Measurements from ENCODE around the gene AZI2.

The AZI2 gene

GRCh38 chr3:28348629-28349468 lies at the start of gene AZI2, which contains the start of gene ZCWPW2 (continued):
- TF ChIP-seq, protein P1, sequence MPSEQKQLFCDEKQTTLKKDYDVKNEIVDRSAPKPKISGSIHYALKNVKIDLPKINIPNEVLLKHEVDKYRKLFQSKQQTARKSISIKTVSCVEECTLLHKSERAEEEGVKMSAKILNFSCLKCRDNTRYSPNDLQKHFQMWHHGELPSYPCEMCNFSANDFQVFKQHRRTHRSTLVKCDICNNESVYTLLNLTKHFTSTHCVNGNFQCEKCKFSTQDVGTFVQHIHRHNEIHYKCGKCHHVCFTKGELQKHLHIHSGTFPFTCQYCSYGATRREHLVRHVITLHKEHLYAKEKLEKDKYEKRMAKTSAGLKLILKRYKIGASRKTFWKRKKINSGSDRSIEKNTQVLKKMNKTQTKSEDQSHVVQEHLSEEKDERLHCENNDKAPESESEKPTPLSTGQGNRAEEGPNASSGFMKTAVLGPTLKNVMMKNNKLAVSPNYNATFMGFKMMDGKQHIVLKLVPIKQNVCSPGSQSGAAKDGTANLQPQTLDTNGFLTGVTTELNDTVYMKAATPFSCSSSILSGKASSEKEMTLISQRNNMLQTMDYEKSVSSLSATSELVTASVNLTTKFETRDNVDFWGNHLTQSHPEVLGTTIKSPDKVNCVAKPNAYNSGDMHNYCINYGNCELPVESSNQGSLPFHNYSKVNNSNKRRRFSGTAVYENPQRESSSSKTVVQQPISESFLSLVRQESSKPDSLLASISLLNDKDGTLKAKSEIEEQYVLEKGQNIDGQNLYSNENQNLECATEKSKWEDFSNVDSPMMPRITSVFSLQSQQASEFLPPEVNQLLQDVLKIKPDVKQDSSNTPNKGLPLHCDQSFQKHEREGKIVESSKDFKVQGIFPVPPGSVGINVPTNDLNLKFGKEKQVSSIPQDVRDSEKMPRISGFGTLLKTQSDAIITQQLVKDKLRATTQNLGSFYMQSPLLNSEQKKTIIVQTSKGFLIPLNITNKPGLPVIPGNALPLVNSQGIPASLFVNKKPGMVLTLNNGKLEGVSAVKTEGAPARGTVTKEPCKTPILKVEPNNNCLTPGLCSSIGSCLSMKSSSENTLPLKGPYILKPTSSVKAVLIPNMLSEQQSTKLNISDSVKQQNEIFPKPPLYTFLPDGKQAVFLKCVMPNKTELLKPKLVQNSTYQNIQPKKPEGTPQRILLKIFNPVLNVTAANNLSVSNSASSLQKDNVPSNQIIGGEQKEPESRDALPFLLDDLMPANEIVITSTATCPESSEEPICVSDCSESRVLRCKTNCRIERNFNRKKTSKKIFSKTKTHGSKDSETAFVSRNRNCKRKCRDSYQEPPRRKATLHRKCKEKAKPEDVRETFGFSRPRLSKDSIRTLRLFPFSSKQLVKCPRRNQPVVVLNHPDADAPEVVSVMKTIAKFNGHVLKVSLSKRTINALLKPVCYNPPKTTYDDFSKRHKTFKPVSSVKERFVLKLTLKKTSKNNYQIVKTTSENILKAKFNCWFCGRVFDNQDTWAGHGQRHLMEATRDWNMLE (tag by site-specific recombination; conservative IDR thresholded peaks at IDR 0.05; ENCODE audit: low read depth), result peak; percentile 57
- TF ChIP-seq ZNF10 (tag by site-specific recombination; IDR thresholded peaks at IDR 0.05) (no peak), ZNF792 (tag by site-specific recombination; IDR thresholded peaks at IDR 0.05) (no peak), KLF10 (tag by site-specific recombination; IDR thresholded peaks at IDR 0.05) (no peak), ZNF521 (tag by site-specific recombination; IDR thresholded peaks at IDR 0.05) (no peak), MZF1 (tag by site-specific recombination; IDR thresholded peaks at IDR 0.05; ENCODE audit: borderline replicate concordance) (0 out of 2 replicates have a peak, but pooled peaks have one; percentile 22), ZNF629 (tag by site-specific recombination; IDR thresholded peaks at IDR 0.05) (peak; percentile 46; the same call in 1 of the 2 replicates), ZNF416 (tag by site-specific recombination; IDR thresholded peaks at IDR 0.05) (no peak), ZNF660 (tag by site-specific recombination; IDR thresholded peaks at IDR 0.05) (0 out of 2 replicates have a peak, but pooled peaks have one; percentile 39), ZBTB7A (tag by site-specific recombination; IDR thresholded peaks at IDR 0.05; ENCODE audit: low read depth) (no peak), ZNF549 (tag by site-specific recombination; IDR thresholded peaks at IDR 0.05) (no peak), ZNF391 (tag by site-specific recombination; IDR thresholded peaks at IDR 0.05; ENCODE audit: borderline replicate concordance, low read depth) (no peak), ZSCAN4 (tag by site-specific recombination; IDR thresholded peaks at IDR 0.05) (no peak), ZNF239 (tag by site-specific recombination; IDR thresholded peaks at IDR 0.05) (no peak), ZNF211 (tag by site-specific recombination; IDR thresholded peaks at IDR 0.05; ENCODE audit: low read depth) (no peak), ZNF645 (tag by site-specific recombination; IDR thresholded peaks at IDR 0.05) (no peak), ZNF140 (tag by site-specific recombination; IDR thresholded peaks at IDR 0.05) (no peak), ZNF664 (tag by site-specific recombination; IDR thresholded peaks at IDR 0.05) (no peak)
- TF ChIP-seq, protein P2, sequence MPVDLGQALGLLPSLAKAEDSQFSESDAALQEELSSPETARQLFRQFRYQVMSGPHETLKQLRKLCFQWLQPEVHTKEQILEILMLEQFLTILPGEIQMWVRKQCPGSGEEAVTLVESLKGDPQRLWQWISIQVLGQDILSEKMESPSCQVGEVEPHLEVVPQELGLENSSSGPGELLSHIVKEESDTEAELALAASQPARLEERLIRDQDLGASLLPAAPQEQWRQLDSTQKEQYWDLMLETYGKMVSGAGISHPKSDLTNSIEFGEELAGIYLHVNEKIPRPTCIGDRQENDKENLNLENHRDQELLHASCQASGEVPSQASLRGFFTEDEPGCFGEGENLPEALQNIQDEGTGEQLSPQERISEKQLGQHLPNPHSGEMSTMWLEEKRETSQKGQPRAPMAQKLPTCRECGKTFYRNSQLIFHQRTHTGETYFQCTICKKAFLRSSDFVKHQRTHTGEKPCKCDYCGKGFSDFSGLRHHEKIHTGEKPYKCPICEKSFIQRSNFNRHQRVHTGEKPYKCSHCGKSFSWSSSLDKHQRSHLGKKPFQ (tag by site-specific recombination; IDR thresholded peaks at IDR 0.05), result no peak
- TF ChIP-seq, protein P3, sequence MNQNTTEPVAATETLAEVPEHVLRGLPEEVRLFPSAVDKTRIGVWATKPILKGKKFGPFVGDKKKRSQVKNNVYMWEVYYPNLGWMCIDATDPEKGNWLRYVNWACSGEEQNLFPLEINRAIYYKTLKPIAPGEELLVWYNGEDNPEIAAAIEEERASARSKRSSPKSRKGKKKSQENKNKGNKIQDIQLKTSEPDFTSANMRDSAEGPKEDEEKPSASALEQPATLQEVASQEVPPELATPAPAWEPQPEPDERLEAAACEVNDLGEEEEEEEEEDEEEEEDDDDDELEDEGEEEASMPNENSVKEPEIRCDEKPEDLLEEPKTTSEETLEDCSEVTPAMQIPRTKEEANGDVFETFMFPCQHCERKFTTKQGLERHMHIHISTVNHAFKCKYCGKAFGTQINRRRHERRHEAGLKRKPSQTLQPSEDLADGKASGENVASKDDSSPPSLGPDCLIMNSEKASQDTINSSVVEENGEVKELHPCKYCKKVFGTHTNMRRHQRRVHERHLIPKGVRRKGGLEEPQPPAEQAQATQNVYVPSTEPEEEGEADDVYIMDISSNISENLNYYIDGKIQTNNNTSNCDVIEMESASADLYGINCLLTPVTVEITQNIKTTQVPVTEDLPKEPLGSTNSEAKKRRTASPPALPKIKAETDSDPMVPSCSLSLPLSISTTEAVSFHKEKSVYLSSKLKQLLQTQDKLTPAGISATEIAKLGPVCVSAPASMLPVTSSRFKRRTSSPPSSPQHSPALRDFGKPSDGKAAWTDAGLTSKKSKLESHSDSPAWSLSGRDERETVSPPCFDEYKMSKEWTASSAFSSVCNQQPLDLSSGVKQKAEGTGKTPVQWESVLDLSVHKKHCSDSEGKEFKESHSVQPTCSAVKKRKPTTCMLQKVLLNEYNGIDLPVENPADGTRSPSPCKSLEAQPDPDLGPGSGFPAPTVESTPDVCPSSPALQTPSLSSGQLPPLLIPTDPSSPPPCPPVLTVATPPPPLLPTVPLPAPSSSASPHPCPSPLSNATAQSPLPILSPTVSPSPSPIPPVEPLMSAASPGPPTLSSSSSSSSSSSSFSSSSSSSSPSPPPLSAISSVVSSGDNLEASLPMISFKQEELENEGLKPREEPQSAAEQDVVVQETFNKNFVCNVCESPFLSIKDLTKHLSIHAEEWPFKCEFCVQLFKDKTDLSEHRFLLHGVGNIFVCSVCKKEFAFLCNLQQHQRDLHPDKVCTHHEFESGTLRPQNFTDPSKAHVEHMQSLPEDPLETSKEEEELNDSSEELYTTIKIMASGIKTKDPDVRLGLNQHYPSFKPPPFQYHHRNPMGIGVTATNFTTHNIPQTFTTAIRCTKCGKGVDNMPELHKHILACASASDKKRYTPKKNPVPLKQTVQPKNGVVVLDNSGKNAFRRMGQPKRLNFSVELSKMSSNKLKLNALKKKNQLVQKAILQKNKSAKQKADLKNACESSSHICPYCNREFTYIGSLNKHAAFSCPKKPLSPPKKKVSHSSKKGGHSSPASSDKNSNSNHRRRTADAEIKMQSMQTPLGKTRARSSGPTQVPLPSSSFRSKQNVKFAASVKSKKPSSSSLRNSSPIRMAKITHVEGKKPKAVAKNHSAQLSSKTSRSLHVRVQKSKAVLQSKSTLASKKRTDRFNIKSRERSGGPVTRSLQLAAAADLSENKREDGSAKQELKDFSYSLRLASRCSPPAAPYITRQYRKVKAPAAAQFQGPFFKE (tag by site-specific recombination; IDR thresholded peaks at IDR 0.05; ENCODE audit: borderline replicate concordance), result no peak
- TF ChIP-seq, protein P4, sequence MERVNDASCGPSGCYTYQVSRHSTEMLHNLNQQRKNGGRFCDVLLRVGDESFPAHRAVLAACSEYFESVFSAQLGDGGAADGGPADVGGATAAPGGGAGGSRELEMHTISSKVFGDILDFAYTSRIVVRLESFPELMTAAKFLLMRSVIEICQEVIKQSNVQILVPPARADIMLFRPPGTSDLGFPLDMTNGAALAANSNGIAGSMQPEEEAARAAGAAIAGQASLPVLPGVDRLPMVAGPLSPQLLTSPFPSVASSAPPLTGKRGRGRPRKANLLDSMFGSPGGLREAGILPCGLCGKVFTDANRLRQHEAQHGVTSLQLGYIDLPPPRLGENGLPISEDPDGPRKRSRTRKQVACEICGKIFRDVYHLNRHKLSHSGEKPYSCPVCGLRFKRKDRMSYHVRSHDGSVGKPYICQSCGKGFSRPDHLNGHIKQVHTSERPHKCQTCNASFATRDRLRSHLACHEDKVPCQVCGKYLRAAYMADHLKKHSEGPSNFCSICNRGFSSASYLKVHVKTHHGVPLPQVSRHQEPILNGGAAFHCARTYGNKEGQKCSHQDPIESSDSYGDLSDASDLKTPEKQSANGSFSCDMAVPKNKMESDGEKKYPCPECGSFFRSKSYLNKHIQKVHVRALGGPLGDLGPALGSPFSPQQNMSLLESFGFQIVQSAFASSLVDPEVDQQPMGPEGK (tag by site-specific recombination; IDR thresholded peaks at IDR 0.05), result peak; percentile 52
